K562 (cell line): ENCODE results near the gene SPIRE1. TPM values are rescaled to one million over a fixed set of nuclear protein-coding genes. Genes with fewer than 3 reads are reported as not detected.

Source experiments
- CEBPB ChIP-seq: fragments of 450-650 bp; IDR thresholded peaks from 2 replicates; pipeline ENCODE4 v1.6.1; 2016; ENCODE audit warnings: missing genetic modification characterization, missing compliant biosample characterization
- CHD4 ChIP-seq: fragments of 200-600 bp; sonication (generic); IDR thresholded peaks from 3 replicates; pipeline ENCODE4 v1.6.1; 2012; ENCODE audit warnings: low read depth, mild to moderate bottlenecking, mixed read lengths, low read length, inconsistent platforms; ENCODE audit not compliant: insufficient read depth, insufficient replicate concordance, poor library complexity, severe bottlenecking
- NFE2L1 ChIP-seq: fragments of 450-650 bp; IDR thresholded peaks from 2 replicates; pipeline ENCODE4 v1.6.1; 2016; ENCODE audit warnings: missing genetic modification characterization, low read depth, mild to moderate bottlenecking, missing compliant biosample characterization, moderate library complexity, borderline replicate concordance
- NUFIP1 ChIP-seq: fragments of 450-650 bp; IDR thresholded peaks from 2 replicates; pipeline ENCODE4 v1.6.1; 2018; ENCODE audit not compliant: partially characterized antibody
- POLR3G ChIP-seq: IDR thresholded peaks from 2 replicates; pipeline ENCODE4 v1.6.1; 2011; ENCODE audit not compliant: insufficient read length, insufficient replicate concordance; ENCODE audit errors: extremely low read depth
- RREB1 ChIP-seq: fragments of 250-450 bp; sonication (Bioruptor Pico); IDR thresholded peaks from 2 replicates; pipeline ENCODE4 v1.4.0; 2020
- RUNX1 ChIP-seq: sonication (generic); IDR thresholded peaks from 2 replicates; pipeline ENCODE4 v1.6.1; 2016; ENCODE audit warnings: antibody characterized with exemption, low read depth
- polyA plus RNA-seq, 8 experiments: library from polyadenylated mRNA; depleted of rRNA in 4 of 8; stranded (reverse) in 5 of 8; unstranded in 3 of 8; fragments of >200 nt; fragmentation: Nextera tagmentation in 2 of 8; fragmentation: Illumina TruSeq in 1 of 8; extraction: Ambion mirVana in 2 of 8; extraction: Trizol in 1 of 8; gene quantifications; 2 replicates each; pipeline versions ENCODE4 v1.2.1 to v1.2.3, GENCODE V29; 2011 to 2014; ENCODE audit warnings: inconsistent platforms in 1 of 8, missing spikeins in 1 of 8
- total RNA-seq, 7 experiments: library from RNA; depleted of rRNA in 6 of 7; stranded (reverse); fragments of >200 nt in 6 of 7; fragmentation: Illumina TruSeq in 2 of 7; extraction: Trizol in 2 of 7; gene quantifications; 2 replicates each; pipeline versions ENCODE4 v1.2.1 to v1.2.3, GENCODE V29; 2011 to 2021; ENCODE audit warnings: low replicate concordance in 1 of 7
- TF ChIP-seq, protein P1 (sequence below): sonication (generic); formaldehyde crosslinking; IDR thresholded peaks from 2 replicates; pipeline ENCODE4 v1.8.0; 2023; ENCODE audit warnings: missing genetic modification reagents, mild to moderate bottlenecking, borderline replicate concordance

Gene SPIRE1
- total and polyA plus RNA-seq, 9 of the 15 experiments (the other 6 are each of a cell fraction or from before 2014, with no cell fraction given) = 2.9 to 14.0 (median 10.2) TPM

- TF ChIP-seq RREB1 (CRISPR knock-in tag) = no peak
- TF ChIP-seq POLR3G = no peak
- TF ChIP-seq NFE2L1 (tag) = no peak
- no peak for TF ChIP-seq RUNX1
- TF ChIP-seq, protein P1, sequence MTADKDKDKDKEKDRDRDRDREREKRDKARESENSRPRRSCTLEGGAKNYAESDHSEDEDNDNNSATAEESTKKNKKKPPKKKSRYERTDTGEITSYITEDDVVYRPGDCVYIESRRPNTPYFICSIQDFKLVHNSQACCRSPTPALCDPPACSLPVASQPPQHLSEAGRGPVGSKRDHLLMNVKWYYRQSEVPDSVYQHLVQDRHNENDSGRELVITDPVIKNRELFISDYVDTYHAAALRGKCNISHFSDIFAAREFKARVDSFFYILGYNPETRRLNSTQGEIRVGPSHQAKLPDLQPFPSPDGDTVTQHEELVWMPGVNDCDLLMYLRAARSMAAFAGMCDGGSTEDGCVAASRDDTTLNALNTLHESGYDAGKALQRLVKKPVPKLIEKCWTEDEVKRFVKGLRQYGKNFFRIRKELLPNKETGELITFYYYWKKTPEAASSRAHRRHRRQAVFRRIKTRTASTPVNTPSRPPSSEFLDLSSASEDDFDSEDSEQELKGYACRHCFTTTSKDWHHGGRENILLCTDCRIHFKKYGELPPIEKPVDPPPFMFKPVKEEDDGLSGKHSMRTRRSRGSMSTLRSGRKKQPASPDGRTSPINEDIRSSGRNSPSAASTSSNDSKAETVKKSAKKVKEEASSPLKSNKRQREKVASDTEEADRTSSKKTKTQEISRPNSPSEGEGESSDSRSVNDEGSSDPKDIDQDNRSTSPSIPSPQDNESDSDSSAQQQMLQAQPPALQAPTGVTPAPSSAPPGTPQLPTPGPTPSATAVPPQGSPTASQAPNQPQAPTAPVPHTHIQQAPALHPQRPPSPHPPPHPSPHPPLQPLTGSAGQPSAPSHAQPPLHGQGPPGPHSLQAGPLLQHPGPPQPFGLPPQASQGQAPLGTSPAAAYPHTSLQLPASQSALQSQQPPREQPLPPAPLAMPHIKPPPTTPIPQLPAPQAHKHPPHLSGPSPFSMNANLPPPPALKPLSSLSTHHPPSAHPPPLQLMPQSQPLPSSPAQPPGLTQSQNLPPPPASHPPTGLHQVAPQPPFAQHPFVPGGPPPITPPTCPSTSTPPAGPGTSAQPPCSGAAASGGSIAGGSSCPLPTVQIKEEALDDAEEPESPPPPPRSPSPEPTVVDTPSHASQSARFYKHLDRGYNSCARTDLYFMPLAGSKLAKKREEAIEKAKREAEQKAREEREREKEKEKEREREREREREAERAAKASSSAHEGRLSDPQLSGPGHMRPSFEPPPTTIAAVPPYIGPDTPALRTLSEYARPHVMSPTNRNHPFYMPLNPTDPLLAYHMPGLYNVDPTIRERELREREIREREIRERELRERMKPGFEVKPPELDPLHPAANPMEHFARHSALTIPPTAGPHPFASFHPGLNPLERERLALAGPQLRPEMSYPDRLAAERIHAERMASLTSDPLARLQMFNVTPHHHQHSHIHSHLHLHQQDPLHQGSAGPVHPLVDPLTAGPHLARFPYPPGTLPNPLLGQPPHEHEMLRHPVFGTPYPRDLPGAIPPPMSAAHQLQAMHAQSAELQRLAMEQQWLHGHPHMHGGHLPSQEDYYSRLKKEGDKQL (CRISPR knock-in tag) = no peak
- TF ChIP-seq NUFIP1 = no peak
- no peak for TF ChIP-seq CHD4
- TF ChIP-seq CEBPB = no peak
Observed at GRCh38 chr18:12434541-12434929, 223.4 kb downstream of the SPIRE1 start (continued).
